NB4 (cell line): ENCODE measurements around the gene LRP2BP.

Experiments
- DNase-seq: peaks from one replicate; pipeline ENCODE4 v3.0.0; 2010; ENCODE audit warnings: low read depth
- H3K4me3 ChIP-seq: one replicate; pipeline ENCODE4 v1.5.1; 2011; ENCODE audit warnings: mild to moderate bottlenecking, low read depth, low read length, moderate library complexity
- MAX ChIP-seq: IDR thresholded peaks from 2 replicates; pipeline ENCODE4 v1.6.1; 2011; ENCODE audit warnings: low read depth, low read length
- MYC ChIP-seq: IDR thresholded peaks from 2 replicates; pipeline ENCODE4 v1.6.1; 2011; ENCODE audit warnings: low read depth, low read length
- POLR2A ChIP-seq: IDR thresholded peaks from 2 replicates; pipeline ENCODE4 v1.6.1; 2011; ENCODE audit warnings: mild to moderate bottlenecking; ENCODE audit not compliant: insufficient read length; ENCODE audit errors: extremely low read depth
- TF ChIP-seq, protein P1 (sequence below): IDR thresholded peaks from one replicate; pipeline ENCODE4 v1.5.1; 2012; ENCODE audit warnings: low read depth, low read length

The LRP2BP gene

GRCh38 chr4:185395238-185395955 lies at the start of gene LRP2BP:
LRP2BP (minus strand) TSS chr4:185395924; CDS start chr4:185378186, 17,738 bp downstream.
- peak; percentile 21 for DNase-seq
- TF ChIP-seq MAX (peak; percentile 64), POLR2A (no peak)
- peak within 1 kb of the TSS; percentile 88 for H3K4me3 ChIP-seq

DNA sequence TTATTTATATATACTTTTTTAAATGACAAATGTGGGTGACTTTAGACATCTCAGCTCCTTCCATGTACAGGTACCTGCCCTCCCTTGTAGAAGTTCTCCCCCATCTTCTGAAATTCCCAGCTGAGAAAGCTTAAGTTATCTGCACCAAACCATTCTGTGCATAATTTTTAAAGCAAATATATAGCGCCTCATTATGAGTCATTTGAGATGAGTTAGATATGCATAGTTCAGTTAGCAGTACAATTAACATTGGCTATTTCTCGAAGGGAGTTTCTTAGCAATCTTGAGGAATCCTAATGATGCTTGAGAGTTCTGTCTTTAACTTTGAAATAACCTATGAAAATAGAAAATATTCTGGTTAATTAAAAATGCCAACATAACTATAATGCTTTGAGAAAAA lies 49.5 kb upstream of the LRP2BP start:
- no peak for DNase-seq
- no peak overlapping the region for H3K4me3 ChIP-seq
- TF ChIP-seq POLR2A (no peak), MAX (no peak), MYC (no peak)
- TF ChIP-seq, protein P1, sequence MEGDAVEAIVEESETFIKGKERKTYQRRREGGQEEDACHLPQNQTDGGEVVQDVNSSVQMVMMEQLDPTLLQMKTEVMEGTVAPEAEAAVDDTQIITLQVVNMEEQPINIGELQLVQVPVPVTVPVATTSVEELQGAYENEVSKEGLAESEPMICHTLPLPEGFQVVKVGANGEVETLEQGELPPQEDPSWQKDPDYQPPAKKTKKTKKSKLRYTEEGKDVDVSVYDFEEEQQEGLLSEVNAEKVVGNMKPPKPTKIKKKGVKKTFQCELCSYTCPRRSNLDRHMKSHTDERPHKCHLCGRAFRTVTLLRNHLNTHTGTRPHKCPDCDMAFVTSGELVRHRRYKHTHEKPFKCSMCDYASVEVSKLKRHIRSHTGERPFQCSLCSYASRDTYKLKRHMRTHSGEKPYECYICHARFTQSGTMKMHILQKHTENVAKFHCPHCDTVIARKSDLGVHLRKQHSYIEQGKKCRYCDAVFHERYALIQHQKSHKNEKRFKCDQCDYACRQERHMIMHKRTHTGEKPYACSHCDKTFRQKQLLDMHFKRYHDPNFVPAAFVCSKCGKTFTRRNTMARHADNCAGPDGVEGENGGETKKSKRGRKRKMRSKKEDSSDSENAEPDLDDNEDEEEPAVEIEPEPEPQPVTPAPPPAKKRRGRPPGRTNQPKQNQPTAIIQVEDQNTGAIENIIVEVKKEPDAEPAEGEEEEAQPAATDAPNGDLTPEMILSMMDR: no peak

DNA sequence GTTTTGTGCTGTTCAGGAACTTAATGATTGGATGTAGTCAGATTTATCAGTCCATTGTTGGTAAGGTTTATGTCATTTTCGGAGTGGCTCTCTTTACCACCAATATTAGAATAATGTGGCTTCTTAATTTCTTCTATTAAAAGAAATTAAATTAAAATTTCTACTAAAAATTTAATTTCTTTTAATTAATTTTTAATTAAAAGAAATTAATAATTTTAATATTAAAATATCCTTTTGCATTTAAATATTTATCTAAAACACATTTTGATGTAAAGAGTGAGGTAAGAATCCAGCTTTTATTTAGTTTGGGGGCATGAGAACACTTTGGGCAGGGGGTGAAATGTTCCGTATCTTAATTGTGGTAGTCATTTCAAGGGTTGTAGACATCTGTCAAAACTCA lies 45.8 kb upstream of the LRP2BP start:
- DNase-seq: no peak
- TF ChIP-seq MYC: no peak
- TF ChIP-seq MAX: no peak
- TF ChIP-seq POLR2A: no peak
- TF ChIP-seq, protein P1: no peak
- H3K4me3 ChIP-seq: no peak overlapping the region

- TF ChIP-seq, protein P1: no peak
- DNase-seq: no peak
- no peak overlapping the region for H3K4me3 ChIP-seq
Observed at GRCh38 chr4:185437809-185438208, 42.1 kb upstream of the LRP2BP start.

DNA sequence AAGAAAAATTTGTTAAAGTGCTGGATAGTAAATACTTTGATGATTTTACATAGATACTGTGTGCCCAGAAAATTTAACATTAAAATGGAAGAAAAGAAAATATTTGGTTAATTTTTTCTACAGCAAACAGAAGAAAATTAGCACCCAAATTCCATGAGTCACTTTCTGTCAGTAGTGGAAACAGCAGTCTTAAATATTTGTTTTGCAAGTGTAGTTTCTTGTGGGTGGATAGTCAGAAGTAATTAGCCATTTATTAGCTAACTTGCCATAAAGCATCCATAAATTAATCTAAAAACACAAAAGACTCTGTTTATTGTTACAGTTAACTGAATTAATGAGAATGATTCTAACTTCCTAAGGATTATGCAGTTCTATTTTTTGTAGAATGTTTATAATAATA lies 39.7 kb upstream of the LRP2BP start:
- no peak overlapping the region for H3K4me3 ChIP-seq
- TF ChIP-seq, protein P1: no peak
- no peak for DNase-seq

DNA sequence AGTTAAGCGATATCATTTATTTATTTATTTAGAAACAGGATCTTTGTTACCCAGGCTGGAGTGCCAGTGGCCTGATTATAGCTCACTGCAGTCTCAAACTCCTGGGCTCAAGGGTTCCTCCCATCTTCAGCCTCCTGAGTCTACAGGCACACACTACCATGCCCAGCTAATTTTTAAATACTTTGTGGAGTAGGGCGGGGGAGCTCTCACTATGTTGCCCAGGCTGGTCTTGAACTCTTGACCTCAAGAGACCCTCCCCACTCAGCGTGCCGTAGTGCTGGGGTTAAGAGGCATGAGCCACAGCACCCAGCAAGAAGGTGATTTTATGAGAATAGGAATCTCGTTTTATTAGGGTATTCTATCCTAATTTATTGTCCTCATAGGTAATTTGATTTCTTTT lies 33.9 kb upstream of the LRP2BP start:
- DNase-seq: peak; percentile 4
- H3K4me3 ChIP-seq: no peak overlapping the region
- no peak for TF ChIP-seq MAX
- TF ChIP-seq MYC: no peak
- TF ChIP-seq, protein P1: no peak
- TF ChIP-seq POLR2A: no peak
